ENCODE data around the gene EP400.

Gene EP400

DNA sequence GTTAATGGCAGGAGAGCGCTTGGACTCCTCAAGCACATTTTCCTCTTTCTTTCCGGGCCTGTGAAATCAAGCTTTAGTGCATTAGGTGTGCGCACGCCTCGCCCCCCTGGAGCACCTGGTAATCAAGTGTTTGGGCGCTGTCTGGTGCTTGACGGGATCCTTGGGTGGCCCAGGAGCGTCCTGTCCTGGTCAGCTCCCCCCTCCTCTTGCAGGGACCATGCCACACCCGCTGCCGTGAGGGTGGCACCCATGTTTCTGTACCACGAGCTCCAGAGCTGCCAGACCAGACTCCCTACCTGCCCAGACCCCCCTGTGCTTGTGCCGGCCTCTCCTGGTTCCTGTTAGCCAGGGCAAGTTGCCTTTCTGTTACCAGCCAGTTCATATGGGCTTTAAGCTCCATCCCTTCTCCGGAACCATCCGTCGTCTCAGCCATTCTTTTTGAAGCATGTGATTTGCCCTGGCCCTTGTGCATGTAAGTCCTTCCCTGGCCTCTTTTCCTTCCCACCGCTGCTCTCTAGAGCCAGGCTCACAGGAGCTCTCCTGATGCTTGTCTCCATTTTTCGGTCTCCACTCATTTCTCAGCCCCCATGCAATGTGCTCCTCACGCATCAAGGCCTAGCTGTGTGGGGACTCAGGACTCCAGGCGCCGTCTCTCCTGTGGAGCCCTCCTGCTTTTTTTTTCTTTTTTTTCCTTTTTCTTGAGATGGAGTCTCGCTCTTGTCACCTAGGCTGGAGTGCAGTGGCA is 66.1 kb downstream of the EP400 start:
- no peak for DNase-seq (ENCODE audit: low read depth in 2 of 3, low spot score in 1 of 3)

DNA sequence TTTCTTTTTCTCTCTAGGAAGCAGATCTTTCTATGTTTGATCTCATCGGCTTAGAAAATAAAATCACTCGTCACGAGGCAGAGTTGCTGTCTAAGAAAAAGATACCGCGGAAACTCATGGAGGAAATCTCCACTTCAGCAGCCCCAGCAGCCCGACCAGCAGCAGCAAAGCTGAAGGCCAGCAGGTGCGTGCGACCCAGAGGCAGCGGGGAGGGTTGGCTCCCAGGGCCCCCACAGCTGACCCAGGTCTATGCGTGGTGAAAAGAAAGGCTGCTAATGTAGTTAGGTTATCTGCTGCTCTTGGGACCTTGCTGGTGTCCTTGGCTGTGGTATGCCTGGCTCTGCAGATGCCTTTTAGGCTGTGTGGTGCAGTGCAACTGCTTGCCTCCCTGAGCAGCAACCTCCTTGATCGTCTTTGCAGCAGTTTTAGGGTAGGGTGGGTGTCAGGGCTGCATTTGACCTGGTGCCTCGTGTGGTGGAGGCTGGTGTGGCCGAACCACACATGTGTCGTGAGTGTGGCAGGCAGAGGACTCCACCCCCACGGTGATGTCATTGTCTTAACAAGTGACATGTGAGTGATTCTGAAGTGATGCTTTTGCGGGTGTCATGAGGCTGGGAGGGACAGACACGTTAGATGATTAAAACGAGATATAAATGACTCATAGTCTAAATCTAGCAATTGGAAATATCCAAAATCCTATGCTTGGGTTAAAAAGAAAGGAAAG is 68.6 kb downstream of the EP400 start:
- no peak for DNase-seq (ENCODE audit: low read depth in 2 of 3, low spot score in 1 of 3)

DNA sequence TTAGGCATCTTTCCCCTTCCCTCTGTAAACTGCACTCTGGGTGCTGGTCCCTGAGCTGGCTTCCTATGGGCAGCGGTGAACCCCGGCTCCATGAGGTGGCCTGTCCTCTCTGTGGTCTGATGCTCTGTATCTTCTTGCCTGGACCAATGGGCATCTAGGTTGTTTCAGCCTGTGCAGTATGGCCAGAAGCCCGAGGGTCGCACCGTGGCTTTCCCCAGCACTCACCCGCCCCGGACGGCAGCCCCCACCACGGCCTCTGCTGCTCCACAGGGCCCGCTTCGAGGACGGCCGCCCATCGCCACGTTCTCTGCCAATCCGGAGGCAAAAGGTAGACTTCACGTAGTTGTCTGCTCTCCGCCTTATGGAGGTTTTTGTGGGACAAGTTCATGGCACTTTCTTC is 70.1 kb downstream of the EP400 start:
- no peak for DNase-seq (ENCODE audit: low read depth in 2 of 3, low spot score in 1 of 3)

DNA sequence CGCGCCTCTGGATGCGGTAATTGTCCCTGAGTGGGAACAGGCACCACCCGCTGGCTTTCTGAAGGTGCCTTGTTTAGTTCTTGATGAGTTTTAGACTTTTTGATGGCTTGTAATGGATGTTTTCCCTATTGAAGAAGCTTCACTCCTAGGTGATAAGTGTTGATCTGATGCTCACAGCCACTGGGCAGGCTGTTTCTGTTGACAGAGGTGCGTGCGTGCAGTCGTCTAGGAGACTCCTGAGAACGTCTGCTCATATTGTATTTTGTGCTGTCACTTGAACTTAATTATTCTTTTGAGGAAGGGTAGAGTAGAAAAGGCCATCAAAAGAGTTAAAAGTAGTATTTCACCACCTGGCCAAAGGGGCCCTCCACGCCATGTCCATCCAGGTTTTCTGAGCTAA is 70.5 kb downstream of the EP400 start:
- DNase-seq (ENCODE audit: low read depth in 2 of 3, low spot score in 1 of 3): no peak

DNA sequence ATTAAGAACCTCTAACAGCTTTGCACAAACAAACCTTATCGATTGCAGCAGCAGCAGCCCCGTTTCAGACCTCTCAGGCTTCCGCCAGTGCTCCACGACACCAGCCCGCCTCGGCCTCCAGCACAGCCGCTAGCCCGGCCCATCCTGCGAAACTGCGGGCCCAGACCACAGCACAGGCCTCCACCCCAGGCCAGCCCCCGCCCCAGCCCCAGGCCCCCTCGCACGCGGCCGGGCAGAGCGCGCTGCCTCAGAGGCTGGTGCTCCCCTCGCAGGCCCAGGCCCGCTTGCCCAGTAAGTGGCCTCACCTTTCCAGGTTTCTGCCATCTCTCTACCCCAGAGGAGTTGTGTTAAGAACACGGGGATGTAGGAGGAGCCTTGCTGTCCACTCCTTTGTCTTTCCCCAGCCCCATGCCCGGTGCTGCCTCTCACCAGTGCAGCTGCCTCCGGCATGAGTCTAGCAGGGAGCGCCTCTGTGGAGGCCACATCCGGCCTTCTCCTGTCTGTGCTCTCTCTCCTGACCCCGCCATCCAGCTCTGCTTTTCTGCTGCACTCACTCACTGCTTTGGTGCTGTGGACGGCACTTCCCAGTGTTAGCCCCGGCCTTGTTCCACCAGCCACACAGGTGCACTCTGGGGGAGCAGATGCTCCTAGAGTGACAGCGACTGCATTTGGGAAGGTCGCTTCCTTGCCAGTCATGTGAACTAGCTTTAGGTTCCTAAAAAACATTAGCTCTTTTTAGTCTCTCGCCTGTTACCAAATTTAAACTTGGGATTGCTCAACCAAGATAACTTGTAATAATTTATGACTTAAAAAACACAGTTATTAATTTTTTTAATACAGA is 71.5 kb downstream of the EP400 start:
- no peak for DNase-seq (ENCODE audit: low read depth in 2 of 3, low spot score in 1 of 3)

DNA sequence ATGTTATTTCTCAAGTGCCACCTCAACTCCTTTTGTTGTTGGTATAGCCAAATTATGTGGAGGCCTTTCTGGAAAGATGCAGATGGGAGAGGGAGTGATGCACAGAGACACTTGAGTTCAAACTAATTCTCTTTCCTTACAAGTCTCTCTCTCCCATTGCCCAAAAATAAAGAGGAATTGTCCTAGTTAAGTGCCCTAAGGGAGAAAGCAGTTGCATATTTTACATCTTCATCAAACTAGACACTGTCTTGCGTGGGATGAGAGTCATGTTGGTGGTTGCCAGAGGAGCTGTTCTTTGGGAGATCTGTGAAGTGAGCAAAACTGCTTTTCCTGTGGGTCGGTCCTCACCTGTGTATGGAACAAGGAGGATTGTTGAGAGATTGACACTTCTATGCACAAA is 72.2 kb downstream of the EP400 start:
- no peak for DNase-seq (ENCODE audit: low read depth in 2 of 3, low spot score in 1 of 3)

DNA sequence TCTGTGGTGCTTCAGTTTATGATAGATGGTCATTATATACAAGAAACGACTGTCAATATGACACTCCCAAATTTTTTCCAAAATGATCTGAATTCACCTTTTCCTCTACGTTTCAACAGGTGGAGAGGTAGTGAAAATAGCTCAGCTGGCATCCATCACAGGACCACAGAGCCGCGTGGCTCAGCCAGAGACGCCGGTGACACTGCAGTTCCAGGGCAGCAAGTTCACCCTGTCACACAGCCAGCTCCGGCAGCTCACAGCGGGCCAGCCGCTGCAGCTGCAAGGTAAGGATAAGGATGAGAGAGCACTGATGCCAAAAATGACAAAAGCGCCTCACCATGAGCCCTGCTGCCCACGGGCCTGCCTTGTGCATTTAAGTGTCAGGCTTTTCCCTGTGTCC is 73.9 kb downstream of the EP400 start:
- no peak for DNase-seq (ENCODE audit: low read depth in 2 of 3, low spot score in 1 of 3)

DNA sequence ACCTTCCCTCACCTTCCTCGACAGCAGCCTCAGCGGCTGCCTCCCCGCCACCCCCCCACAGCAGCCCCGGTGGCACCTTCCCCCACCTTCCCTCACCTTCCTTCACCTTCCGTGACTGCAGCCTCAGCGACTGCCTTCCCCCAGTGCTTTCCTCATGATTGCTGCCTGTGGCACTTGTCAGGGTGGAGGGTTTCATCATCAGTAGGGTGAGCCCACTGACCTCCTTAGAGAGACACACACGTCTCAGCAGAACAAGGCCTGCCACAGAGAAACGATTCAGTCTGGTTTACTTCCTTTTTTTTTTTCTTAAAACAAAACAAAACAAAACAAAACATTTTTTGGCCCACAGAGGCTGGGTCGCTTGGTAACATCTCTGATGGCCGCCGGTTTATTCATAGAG is 75.0 kb downstream of the EP400 start:
- DNase-seq (ENCODE audit: low read depth in 2 of 3, low spot score in 1 of 3): no peak

DNA sequence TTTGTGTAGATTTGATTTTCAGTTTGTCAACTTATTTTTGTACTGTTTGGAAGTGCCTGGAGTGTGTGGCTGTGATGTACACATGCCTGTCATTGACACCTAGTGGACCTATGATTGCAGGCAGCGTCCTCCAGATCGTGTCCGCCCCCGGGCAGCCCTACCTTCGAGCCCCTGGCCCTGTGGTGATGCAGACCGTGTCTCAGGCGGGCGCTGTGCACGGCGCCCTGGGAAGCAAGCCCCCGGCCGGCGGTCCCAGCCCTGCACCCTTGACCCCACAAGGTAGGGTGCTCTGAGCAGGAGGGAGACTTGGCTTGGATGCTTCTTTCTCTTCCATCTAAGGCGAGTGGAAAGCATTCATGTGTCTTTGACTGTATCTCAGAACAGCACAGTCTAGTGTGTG is 75.8 kb downstream of the EP400 start:
- no peak for DNase-seq (ENCODE audit: low read depth in 2 of 3, low spot score in 1 of 3)

DNA sequence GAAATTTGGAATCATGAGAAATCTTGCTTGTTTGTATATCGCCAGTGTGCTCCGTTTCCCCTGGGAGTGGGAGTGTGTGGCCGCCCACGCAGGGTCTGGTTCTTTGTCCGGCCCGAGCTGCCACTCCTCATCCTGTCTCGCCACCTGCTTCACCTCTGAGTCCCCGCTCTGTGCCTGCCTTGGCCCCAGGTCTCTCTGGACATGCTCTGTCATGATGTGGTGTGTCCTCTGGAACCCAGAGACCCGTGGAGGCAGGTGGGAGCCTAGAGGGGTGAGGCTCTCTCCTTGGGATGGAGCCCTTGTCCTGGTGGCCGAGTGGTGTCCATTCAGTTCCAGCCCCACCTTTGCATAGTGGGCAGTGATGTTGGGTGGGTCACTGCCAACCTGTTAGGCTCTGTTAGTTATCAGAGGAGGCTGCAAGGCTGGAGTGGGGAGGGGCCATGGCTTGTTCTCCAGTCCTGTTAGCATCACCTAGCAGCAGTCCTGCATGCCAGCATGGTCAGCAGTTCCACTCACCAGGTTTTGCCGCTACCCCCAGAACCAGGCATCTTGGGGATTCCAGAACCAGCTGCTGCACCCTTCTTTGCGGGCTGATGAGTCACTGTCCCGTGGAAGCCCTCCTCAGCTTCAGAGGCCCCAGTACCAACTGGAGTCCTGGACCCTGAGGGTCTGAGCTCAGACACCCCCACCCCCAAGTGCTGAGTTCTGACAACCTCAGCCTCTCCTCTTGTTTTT is 76.5 kb downstream of the EP400 start:
- no peak for DNase-seq (ENCODE audit: low read depth in 2 of 3, low spot score in 1 of 3)

DNA sequence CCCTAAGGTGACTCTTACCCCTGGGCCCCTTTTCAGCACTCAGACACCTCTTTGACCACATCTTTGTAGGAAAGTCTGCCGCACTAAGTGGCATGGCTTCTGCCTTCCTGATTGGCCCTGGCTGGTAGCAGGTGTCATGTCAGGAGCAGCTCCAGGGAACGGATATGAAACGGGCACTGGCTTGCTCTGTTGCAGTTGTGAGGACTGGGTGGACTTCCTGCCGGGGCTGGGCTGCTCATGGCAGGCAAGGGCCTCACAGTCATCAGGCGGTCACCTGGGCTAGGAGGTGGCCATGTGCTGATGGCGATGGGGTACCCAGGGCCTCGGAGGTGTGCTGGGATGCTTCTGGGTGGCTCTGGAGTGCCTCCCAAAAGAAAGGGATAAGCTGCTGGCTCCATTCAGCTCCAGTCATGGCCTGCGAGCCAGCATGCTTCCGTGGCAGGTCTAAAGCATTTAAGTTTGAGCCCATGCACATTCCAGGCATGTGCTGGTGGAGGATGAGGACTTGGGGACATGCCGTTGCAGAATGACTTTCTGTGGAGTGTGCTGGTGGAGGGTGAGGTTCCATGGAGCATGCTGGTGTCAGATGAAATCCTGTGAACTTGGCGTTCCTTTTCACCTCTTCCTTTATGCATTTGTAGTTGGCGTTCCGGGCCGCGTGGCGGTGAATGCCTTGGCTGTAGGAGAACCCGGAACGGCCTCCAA is 77.2 kb downstream of the EP400 start:
- DNase-seq (ENCODE audit: low read depth in 2 of 3, low spot score in 1 of 3): no peak

DNA sequence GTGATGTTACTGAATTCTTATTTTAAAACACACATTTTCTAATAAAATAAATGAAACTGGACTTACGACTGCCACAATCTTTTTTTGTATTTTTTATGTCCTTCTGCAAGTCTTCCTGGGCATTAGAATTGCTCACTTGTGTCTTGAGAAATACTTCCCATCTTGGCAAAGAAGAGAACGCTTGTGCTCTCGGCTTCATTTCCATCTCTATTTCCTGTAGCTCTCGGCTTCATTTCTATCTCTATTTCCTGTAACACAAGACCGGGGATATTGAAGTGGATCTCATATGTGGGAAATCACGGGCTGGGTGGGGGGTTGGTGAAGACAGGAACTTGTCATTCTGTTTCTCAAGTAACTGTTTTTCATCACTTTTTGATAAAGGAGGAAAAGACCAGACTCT is 77.9 kb downstream of the EP400 start:
- DNase-seq (ENCODE audit: low read depth in 2 of 3, low spot score in 1 of 3): no peak

DNA sequence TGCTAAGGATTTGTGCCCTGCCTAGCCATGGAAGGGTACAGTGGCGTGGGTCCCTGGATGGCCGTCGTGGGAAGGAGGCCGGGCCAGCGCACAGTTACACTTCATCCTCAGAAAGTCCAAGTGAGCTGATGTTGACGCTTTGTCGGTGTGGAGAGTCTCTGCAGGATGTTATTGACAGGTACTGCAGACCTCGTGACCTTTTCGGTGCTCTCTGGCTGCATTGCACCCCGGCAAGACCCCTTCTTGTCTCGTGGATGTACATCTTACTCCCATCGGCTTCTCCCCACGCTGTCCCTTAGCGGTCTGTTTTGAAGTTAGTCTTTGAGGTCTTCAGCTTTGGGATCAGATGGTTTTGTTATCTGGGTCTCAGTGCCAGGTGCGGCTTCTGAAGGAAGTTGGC is 78.4 kb downstream of the EP400 start:
- no peak for DNase-seq (ENCODE audit: low read depth in 2 of 3, low spot score in 1 of 3)

DNA sequence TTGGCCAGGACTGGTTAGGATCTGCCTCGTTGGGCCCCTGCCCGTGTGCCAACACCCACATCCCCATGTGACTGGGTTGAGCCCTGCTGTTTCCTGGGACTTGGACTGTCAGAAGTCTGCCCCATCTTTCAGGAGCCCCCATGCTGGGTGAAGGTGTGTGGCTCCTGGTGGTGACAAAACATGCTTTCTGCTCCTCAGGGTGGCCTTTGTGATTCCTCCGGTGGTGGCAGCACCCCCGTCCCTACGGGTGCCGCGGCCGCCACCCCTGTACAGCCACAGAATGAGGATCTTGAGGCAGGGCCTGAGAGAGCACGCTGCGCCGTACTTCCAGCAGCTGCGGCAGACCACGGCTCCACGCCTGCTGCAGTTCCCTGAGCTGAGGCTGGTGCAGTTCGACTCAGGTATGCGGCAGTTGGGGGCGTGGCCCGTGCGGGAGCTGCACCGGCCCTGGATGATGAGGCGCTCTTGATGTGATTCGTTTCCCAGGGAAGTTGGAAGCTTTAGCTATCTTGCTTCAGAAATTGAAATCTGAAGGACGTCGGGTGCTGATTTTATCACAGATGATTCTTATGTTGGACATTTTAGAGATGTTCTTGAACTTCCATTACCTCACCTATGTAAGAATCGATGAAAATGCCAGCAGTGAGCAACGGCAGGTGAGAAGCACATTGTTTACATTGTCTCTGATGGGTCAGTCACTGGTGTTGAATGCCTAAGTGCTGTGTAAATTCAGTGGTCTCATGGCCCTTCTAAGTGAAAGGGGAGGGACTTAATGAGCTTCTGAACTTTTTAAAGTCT is 80.0 kb downstream of the EP400 start:
- no peak for DNase-seq (ENCODE audit: low read depth in 2 of 3, low spot score in 1 of 3)

DNA sequence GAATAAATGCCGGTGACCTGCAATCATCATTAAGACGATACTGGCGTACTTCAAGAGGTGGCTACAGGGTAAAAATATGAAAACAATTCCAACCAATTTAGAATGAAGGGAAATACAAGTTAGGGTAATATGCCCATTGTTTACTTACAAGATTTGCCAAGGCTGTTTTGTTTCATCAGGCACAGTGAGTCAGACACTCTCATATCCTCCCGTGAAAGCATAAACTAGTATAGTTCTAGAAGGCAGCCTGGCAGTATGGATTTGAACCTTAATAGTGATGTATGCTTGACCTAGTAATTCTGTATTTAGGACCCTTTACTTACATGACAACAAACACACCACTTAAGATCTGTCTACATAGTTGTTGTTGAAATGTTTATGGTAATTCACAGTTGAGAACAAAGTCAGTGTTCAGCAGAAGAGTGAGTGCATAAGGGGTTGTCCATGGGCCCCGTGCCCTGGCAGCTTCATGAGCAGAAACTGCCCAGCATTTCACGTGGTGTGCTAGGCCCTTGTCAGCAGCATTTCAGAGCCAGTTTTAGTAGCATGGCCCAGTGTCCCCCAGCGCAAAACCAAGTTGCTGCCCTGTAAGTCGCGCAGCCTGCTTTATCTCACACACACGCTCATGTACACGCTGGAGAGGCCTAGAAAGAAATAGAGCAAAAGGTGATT is 80.8 kb downstream of the EP400 start:
- DNase-seq (ENCODE audit: low read depth in 2 of 3, low spot score in 1 of 3): no peak

DNA sequence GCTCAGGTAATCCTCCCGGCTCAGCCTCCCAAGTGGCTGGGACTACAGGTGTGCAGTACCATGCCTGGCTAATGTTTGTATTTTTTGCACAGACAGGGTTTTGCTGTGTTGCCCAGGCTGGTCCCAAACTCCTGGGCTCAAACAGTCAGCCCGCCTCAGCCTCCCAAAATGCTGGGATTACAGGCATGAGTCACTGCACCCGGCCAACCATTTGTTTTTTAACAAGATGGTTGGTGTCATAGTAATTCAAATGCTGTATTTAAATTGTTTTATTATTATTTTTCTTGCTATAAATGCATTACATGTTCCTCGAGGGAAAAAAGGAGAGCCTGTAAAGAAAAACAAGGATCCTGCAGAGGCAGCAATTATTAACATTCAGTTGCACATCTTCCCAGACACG is 83.9 kb downstream of the EP400 start:
- no peak for DNase-seq (ENCODE audit: low read depth in 2 of 3, low spot score in 1 of 3)

DNA sequence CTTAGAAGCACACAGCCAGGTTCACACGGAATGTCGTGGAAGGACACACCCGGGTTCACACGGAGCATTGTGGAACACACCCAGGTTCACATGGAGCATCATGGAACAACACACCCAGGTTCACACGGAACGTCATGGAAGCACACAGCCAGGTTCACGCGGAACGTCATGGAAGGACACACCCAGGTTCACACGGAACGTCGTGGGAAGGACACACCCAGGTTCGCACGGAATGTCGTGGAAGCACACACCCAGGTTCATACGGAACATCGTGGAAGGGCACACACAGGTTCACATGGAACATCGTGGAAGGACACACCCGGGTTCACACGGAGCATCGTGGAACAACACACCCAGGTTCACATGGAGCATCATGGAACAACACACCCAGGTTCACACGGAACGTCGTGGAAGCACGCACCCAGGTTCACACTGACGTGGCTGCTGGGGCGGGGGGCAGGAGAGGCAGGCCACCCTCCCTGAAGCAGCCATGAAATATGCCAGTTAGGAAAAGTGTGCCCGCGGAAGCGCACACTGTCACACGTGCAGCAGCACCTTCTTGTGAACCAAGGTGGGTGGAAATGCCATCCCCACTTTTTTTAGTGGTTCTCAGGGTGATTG is 86.4 kb downstream of the EP400 start:
- no peak for DNase-seq (ENCODE audit: low read depth in 2 of 3, low spot score in 1 of 3)

DNA sequence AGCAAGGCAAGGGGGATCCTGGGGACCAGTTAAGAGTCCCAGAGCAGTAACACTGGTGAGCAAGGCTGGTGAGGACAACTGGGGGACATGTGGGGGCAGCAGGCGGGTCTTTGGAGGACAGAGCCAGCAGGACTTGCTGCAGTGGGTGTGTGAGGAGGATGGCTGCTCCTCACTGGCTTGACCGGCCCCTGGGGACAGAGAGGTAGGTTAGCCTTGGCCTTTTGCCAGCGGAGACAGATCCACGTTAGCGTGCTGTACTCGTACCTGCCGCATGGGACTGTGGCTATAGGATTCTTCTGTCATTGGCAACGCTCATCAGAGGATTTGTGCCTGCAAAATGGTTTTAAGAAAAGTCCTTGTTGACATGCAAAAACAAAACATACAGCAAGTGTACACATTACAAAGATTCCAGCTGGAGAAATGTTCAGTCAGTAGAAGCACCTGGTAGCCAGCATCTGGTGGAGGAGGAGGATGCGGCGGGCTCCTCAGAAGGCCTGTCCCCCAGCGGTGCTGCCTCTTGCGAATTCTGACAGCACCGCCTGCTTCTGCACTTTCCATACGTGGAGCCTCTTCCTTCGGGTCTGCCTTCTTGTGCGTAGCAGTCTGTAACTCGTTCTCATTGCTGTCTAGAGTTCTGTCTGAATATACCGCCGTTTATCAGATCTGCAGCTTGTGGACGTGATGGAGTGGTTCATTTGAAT is 91.3 kb downstream of the EP400 start:
- DNase-seq (ENCODE audit: low read depth in 2 of 3, low spot score in 1 of 3): no peak
